Stimulated activated CD4-positive, alpha-beta T cell treated with anti-CD3 and anti-CD28 coated beads, Interleukin-2, amount 100 ng/mL, for 4 hours (primary cell): ENCODE results near the gene FLT1.

Experiments
- DNase-seq: peaks from one replicate; pipeline ENCODE4 v3.0.0-alpha.2; 2020; ENCODE audit warnings: low read depth

The FLT1 gene

DNA sequence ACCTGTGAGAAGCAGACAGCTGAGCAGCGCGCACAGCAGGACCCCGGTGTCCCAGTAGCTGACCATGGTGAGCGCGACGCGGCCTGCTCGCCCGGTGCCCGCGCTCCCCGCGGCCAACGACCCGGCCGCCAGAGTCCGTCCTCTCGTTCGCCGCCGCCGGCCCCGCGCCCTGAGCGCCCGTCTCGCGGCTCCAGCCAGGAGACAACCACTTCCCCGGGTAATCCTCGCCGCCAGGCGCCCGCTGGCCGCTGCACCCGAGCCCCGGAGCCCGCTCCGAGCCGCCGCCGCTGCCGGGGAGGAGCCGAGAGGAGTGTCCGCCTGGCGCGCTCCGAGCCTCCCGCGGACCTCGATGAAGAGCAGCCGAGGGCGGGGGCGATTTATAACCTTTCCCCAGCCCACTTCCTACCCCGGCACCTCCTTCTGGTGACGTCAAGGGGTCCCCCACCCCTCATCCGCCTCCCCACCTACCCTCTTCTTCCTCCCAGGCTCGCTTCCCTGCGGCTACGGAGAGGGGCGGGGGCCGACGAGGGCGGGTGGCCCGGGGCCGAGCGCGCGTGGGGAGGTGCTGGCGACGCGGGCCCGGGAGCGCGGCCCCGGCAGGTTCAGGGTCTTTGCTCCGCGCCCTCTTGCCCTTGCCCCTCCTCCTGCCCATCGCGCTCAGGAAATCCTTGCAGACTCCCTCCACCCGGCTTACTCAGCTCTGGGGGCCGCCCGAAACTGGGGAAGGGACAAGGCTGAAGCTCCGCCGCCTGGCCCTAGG, at the start of gene FLT1:
FLT1 (minus strand) TSS at position 351 of the 760 bp plus-strand sequence; CDS start at position 66, 285 bp downstream.
- DNase-seq: peak; percentile 33

DNA sequence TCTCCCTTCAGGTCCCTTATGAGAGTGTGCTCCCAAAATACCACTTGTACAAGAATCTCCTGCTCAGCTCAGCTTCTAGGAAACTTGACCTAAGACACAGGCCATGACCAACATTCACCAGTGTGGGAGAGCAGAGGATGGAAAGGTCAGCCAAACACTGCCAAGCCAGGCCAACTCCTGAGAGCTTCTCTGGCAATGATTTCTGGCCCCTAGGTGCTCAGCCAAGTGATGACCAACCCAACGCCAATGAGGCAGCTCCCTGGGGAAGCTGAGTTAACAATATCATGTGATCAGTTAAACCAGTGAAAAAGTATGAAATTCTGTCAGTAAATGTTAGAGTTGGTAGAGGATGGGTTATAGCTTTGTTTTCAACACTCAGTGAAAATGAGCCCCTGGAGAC, 49.1 kb upstream of the FLT1 start:
- DNase-seq: no peak

DNA sequence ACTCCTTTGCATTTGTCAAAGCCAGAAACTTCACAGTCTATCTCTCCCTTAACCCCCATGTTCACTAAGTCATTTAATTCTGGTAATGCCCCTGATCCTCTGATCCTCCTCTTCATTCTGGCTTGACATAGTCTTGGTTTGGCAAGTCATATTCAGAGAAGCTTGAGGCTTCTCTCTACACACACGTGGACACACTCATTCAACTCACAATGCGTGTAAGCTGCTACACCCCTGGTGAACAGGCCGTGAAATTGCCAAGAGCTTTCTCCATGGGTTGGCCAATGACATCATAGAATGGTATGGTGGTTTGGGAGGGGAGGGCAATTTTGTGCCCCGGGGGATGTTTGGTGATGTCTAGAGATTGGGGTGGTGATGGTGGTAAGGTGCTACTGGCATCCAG, 47.9 kb upstream of the FLT1 start:
- DNase-seq: no peak

DNA sequence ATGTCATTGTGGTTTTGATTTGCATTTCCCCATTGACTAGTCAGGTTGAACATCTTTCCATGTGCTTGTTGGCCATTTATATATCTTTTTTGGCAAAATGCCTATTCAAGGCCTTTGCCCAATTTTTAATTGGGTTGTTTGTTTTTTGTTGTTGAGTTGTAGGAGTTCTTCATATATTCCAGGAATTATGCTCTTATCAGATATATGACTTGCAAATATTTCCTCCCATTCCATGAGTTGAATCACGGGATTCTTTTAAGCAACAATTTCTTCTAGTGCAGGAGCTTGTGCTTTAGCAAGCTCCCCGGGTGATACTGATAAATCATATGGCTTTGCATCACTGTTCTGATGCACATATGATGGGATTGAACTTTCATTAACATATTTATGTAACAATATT, 47.0 kb upstream of the FLT1 start:
- DNase-seq: no peak

DNA sequence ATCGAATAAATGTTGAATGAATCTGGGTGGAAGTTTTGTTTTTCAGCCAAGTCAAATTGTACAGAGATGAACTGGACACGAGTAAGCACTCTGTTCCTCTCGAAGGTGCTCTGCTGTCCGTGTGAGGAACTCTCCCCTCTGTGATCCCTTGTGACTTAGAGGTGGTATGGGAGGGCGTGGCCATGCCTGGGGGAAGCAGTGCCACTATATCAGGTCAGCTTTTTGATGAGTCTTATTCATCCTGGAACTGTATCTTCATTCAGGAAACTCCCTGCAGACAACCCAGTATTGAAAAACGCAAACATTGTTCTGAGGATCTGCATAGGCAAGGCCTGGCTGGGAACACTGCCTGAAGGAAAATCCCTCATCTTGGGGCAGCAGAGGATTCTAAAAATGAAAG, 45.7 kb upstream of the FLT1 start:
- no peak for DNase-seq

- DNase-seq: no peak
These were observed 44.8 kb upstream of the FLT1 start for GRCh38 chr13:28539625-28540286.

- no peak for DNase-seq
These were observed 44.0 kb upstream of the FLT1 start for GRCh38 chr13:28538932-28539331.

DNA sequence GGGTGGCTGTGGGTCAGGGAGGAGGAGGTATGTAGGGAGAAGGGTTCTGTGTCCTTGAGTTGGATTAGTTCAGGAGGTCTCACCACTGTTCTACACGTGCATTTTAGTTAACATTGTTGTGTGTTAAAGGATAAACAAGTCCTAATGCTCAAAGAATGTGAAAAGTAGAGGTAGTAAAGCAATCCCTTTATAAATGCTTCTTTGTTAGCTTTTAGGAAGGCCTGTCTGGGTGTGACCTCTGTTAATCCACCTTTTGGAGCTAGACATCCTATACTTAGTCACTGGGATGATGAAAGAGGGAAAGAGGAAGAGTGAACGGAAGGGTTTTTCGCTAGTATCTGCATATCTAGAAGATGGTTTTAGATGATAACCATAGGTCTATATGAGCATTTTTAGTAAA, 42.2 kb upstream of the FLT1 start:
- DNase-seq: no peak

- DNase-seq: no peak
These were observed 41.4 kb upstream of the FLT1 start for GRCh38 chr13:28536371-28536770.

DNA sequence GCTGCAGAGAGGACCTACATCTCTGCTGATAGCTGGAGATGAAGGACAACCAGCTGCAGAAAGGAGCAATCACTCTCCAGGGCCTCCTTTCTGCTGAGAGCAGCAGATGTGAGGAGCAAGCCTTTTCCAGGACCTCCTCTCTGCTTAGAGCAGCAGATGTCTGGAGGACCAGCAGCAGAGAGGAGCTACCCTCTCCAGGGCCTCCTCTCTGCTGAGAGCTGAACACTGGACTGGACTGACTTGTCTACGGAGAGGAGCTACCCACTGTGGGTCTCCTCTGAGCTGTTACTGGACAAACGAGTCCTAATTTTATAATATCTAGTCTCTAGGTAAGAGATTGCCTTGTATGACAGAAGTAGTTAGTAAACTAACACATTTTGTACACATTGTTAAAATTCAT, 40.8 kb upstream of the FLT1 start:
- DNase-seq: no peak

DNA sequence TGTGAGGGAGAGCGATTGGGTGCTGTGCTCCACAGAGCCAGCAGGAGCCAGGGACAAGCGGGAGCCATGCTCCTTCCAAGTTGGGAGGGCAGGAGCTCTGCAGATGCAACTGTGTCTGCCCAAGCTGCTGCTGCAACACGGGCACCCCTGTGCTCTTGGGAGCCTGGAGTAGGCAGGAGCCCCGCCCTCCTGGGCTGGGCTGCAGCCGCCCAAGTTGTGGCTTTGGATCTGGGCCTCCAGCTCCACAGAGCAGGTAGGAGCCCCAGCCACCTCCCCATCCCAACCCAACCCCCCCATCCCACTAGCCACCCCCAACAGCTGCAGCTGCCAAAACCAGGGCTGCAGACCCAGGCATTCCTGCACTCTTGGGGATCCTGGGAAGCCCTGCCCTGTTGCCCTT, 39.9 kb upstream of the FLT1 start:
- no peak for DNase-seq

- no peak for DNase-seq
These were observed 39.3 kb upstream of the FLT1 start for GRCh38 chr13:28534210-28534609.

GRCh38 chr13:28533441-28534166, 38.7 kb upstream of the FLT1 start:
- DNase-seq: no peak

GRCh38 chr13:28533125-28533436, 38.2 kb upstream of the FLT1 start:
- DNase-seq: no peak

DNA sequence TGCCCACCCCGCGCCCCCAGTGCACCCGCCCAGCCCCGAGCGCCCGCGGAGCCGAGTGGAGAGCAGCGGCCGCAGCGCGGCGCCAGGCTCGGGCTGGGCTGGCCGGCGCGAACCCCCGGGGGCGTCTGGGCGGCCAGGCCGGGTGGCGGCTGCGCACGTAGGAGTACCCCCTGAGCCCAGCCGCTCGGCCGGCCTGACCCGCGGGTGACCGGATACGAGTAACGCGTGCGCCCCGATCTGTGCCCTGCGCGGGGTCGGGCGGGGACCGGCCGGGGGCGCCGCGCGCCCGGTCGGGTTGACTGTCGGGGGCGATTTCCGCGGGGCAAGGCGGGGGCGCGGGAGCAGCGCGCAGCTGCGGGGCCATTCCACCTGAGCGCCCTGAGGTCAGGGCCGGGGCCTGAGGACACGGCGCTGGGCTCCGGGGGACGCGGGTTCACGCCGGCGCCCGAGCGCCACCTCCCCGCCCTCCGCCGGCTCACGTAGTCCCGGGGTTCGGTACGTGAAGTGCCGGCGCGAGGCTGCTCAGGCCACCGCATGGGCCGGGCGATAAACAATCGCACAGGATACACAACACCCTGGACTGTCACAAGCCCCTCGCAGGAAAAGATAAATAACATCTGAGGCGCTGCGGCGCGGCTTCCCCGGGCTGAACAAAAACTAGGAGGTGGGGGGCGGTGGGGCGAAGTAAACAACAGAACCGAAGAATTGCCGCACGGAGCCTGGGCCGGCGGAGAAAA, 37.6 kb upstream of the FLT1 start:
- no peak for DNase-seq

GRCh38 chr13:28531845-28532387, 37.0 kb upstream of the FLT1 start:
- DNase-seq: no peak

DNA sequence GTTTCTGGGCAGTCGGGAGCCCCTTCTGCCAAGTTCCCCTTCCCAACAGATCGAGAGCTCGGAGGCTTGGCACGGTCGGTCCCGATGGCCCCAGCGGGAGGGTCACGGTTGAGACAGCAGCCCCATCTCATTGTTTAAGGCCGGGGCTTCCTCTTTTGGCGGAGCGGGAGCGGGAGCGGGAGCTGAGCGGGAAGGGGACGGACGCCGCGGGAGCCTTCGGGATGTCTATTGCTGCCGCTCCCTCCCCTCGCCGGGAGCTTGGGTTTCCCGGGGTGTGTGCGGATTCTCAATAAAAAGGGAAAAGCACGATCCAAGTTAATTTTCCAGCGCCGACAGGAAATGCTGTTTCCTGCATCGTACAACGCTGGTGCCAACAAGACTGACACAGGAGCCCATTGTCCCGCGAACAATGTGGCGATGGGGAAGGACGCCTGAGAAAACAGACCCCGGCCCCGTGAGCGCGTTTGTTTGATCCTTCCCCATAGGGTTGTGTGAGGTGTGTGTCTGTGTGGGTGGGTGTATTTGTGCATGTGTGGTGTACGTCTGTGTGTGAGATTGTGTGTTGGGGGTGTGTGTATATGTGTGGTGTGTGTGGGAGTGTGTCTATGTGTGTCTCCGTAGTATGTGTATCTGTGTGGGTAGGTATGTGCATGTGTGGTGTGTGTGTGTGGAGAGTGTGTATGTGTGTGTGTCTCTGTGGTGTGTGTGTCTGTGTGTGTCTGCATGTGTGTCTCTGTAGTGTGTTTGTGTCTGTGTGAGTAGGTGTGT, 36.3 kb upstream of the FLT1 start:
- DNase-seq: no peak

GRCh38 chr13:28530729-28531076, 35.8 kb upstream of the FLT1 start:
- DNase-seq: no peak

- no peak for DNase-seq
These were observed 34.9 kb upstream of the FLT1 start for GRCh38 chr13:28529836-28530235.

DNA sequence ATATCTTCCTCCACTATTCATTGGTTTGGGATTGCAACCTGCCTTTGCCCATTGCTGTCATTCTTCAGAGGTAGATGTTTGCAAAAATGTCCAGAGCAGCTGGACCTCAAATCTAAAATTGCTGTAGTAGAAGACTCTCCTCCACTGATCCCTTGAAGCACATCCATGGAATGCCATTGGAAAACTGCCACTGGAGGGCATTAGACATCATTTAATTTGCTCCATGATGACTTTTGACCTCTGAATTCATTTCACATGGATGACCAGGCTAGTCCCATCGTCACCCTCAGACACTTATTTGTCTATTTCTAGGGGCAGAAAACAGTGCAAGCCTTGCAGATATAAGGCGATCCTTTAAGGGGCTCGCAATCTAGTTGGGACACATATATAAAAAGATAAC, 33.9 kb upstream of the FLT1 start:
- no peak for DNase-seq

DNA sequence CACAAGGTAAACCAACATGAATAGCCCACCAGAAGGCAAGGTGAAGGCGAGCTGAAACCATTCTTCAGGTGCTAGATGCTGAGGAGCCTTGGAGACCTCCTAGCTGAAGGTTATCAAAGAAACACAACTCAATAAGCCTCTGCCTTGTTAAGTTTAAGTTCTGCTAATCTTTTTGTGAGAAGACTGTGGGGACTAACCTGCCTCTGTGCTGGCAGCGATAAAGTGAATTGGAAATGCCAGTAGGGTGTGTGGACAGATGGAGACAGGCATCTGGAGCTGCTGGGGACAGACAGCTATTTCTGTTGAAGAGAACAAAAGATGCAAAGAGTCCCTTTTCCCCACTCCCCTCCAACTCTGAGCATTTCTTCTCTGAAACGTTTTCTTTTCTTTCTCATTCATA, 33.5 kb upstream of the FLT1 start:
- no peak for DNase-seq

GRCh38 chr13:28527629-28528028, 32.7 kb upstream of the FLT1 start:
- no peak for DNase-seq
